ENCODE results near the gene KRT83.

GRCh38 chr12:52295663-52296062 is 25.5 kb downstream of the KRT83 start:
- no peak for TF ChIP-seq POLR2A (IDR thresholded peaks at IDR 0.05; ENCODE audit: low read depth, low read length)
- TF ChIP-seq POLR2AphosphoS5 (IDR thresholded peaks at IDR 0.05; ENCODE audit: low read depth, low read length) = no peak
- no peak for TF ChIP-seq TAF1 (IDR thresholded peaks at IDR 0.05; ENCODE audit: borderline replicate concordance, low read depth, low read length)
